Measurements from ENCODE around the gene RNFT2. TPM values are rescaled to one million over a fixed set of nuclear protein-coding genes. Genes with fewer than 3 reads are reported as not detected.

Gene RNFT2
- total RNA-seq, 1 experiment from 2014 or later = 29.5 TPM

- Mint-ChIP-seq H3K36me3 (ENCODE audit: insufficient read depth in 1 of 3, low read depth in 3 of 3) (peaks cover 12 to 55% (median 33%) of the 10 kb centered on the region in 3 experiments; a peak in 6 of 7 replicates), H3K27me3 (ENCODE audit: low read depth) (no peaks in the 10 kb centered on the region), H3K4me3 (peak overlapping the region; percentile 30 to 45; a peak in 4 of 5 replicates), H3K9me3 (no peaks in the 10 kb centered on the region; a peak in 1 of 5 replicates), H3K4me1 (peaks cover 7 to 21% of the 10 kb centered on the region in 2 experiments), H3K27ac (peak overlapping the region; percentile 87 to 96 (median 95); a peak in 6 of 7 replicates)
- no peaks in the 10 kb centered on the region for H3K23me2 ChIP-seq (ENCODE audit: insufficient read length, low read depth, low read length, poor library complexity, severe bottlenecking)
- no peak overlapping the region for H2BK20ac ChIP-seq (ENCODE audit: low read depth, low read length, poor library complexity, severe bottlenecking)
- H3K18ac ChIP-seq (ENCODE audit: insufficient read length, low read depth, low read length) = no peak overlapping the region
- H2BK15ac ChIP-seq (ENCODE audit: low read depth, low read length) = no peak overlapping the region
- H3K79me2 ChIP-seq (ENCODE audit: insufficient read depth, low read length) = no peaks in the 10 kb centered on the region
- H3K9ac ChIP-seq (ENCODE audit: extremely low read depth, insufficient read length, low read length) = peak overlapping the region; percentile 9
- no peak overlapping the region for H3K14ac ChIP-seq (ENCODE audit: insufficient read depth, low read length)
- H3T11ph ChIP-seq (ENCODE audit: low read length) = no peak overlapping the region
- peak; percentile 71 for TF ChIP-seq CTCF (conservative IDR thresholded peaks at IDR 0.05)
- no peak overlapping the region for H3K4ac ChIP-seq (ENCODE audit: low read depth, low read length)
- H3K27me3 ChIP-seq (ENCODE audit: insufficient read depth, low read length) = no peaks in the 10 kb centered on the region
- no peak overlapping the region for H3K56ac ChIP-seq (ENCODE audit: insufficient read length, low read depth, low read length)
- H4K8ac ChIP-seq (replicated peaks; ENCODE audit: insufficient read length, low read depth, low read length) = peak overlapping the region; percentile 39
- H4K5ac ChIP-seq (ENCODE audit: insufficient read length, low read depth, low read length) = no peak overlapping the region
- no peak overlapping the region for H2BK5ac ChIP-seq (ENCODE audit: insufficient read length, low read length)
- no CpG with 5 or more reads among the region's 22 CpGs for WGBS (ENCODE audit: extremely low coverage, insufficient read length, low lambda C conversion rate)
- H3K23ac ChIP-seq (ENCODE audit: insufficient read length, low read depth, low read length) = no peak overlapping the region
- H3K9me3 ChIP-seq (ENCODE audit: control insufficient read depth, low read depth, low read length) = no peaks in the 10 kb centered on the region
- H3K4me1 ChIP-seq (ENCODE audit: insufficient read depth, low read length) = no peaks in the 10 kb centered on the region
- peak; percentile 69 for DNase-seq
- no peak overlapping the region for H2BK120ac ChIP-seq (ENCODE audit: low read depth, low read length, poor library complexity, severe bottlenecking)
- peak overlapping the region; percentile 28 for H3K4me2 ChIP-seq (ENCODE audit: insufficient read depth, insufficient read length, low read length)
- no peaks in the 10 kb centered on the region for H4K20me1 ChIP-seq (ENCODE audit: control insufficient read depth, insufficient read depth, insufficient read length)
- no peaks in the 10 kb centered on the region for H3K79me1 ChIP-seq (ENCODE audit: insufficient read depth, low read depth, low read length, poor library complexity, severe bottlenecking)
- no peak overlapping the region for H3K27ac ChIP-seq (ENCODE audit: insufficient read length, low read depth, low read length)
- H2AK5ac ChIP-seq (ENCODE audit: insufficient read length, low read length) = no peak overlapping the region
- no peak overlapping the region for H4K91ac ChIP-seq (ENCODE audit: insufficient read length, low read depth, low read length)
- H2BK12ac ChIP-seq (ENCODE audit: insufficient read length, low read depth, low read length) = no peak overlapping the region
- H2AFZ ChIP-seq (ENCODE audit: low read length) = no peak overlapping the region
Observed at GRCh38 chr12:116759783-116760621, 21.9 kb downstream of the RNFT2 start.

Measured in H9 (cell line).